ENCODE results near the gene RARG.
A peak's percentile ranks its signal among the peaks of the same experiment; 100 is the strongest.

RARG gene

DNA sequence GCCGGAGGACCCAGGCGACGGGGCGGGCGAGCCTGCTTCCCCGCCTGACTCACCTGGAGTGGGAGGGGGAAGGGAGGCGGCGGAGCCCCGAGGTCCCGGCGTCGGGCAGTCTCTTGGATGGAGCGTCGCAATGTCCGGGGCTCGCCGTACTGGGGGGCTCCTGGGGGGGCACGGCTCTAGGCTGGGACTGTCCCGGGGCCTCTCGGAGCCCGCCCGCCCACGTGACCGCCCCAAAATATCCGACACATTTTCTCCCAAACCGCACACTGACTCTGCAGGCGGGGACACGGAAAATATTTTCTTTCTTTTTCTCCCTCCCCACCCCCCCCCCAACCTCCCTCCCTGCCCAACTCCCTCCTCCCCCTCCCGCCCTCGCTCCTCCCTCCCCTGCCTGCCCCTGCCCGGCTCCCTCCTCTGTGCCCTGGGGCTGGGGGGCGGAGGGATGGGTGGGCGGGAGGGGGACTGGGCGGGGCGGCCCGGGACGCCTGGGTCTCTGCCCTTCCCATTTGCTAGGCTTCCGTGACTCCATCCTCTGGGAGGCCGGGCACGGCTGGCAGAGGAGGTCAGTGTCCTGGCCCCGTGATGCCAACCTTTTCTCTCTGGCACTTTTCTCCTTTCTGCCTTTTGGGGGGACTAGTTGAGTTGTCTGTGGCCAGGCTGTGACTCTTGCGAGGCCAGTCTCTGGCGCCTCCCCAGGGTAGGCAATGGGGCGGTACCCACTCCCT, at the start of gene RARG:
Gene RARG, minus strand, starts transcription at position 289 of the 725 bp plus-strand sequence. CDS start 4,664 bp downstream, outside the sequence.
- DNase-seq = no peak

DNA sequence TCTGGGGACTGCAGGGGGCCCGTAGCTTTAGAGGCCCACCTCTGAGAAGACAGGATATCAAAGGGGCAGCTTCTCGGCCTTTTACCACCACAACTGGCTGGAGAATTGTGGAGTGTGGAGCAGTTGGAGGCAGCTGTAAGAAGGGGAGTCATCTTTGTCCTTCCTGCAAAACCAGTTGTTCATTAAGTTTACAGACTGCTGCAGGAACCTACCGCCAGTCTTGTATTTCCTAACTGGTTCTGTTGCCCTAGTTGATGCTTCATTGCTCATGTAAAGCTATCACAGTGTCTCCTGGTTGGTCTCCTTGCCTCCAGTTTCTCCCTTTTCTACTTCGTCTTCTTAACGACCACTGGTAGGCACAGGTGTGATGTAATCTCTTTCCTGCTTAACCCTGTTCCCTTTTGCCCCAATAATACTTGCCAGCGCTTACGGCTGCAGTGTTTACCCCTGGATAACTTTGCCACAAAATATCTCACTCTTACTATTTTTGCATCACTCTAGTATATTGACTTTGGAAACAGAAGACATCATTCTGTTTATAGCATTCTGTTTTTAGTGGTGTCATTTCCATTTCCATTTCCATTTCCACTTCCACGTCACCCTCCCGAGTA, 48.0 kb upstream of the RARG start:
- DNase-seq = no peak

DNA sequence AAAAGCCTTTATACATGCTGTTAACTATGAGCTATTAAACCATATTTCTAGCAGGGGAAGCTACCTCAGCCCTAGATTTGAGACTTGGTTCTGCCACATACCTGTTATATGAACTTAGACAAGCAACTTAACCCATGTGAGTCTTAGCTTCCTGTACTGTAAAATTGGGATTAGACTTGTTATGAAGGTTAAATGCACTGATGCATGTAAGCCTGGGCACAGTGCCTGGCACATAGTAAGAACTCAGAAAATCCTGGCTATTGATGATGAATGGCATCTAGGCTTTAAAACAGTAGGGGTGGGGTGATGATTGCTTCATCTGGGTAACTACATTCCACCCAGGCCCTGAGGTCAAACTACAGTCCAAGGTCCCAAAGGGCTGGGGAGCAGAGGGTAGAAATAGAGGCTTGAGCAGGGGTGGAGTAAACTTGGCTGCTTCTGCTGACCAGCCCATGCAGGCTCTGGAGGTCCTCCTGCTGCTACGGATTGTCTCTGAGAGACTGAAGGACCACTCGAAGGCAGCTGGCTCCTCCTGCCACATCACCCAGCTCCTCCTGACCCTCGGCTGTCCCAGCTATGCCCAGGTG, 47.4 kb upstream of the RARG start:
- DNase-seq = no peak

DNA sequence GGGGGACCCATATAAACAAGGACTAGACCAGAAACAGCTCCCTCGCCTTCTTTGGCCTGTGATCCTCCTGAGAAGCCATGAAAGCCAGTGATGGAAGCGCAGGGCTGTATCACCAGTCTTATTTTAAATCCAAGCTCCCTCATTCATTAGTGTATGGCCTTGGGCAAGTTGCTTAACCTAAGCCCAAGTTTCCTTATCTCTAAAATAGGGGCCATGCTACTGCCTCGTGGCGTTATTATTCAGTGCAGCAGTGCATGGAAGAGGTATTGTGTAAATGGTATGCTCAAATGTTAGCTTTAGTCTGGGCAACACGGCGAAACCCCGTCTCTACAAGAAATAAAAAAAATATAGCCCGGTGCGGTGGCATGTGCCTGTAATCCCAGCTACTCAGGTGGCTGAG, 46.0 kb upstream of the RARG start:
- DNase-seq = no peak

DNA sequence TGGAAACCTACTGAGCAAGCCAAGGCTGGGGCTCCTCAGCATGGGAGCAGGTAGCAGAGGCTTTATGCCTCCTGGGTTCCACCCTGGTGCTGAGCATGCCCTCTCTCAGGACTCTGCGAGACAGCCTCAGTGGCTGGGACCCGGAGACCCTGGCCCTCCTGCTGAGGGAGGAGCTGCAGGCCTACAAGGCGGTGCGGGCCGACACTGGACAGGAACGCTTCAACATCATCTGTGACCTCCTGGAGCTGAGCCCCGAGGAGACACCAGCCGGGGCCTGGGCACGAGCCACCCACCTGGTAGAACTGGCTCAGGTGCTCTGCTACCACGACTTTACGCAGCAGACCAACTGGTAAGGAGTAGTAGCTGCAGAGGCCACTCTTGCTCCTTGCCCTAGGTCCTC, 44.5 kb upstream of the RARG start:
- no peak for DNase-seq

DNA sequence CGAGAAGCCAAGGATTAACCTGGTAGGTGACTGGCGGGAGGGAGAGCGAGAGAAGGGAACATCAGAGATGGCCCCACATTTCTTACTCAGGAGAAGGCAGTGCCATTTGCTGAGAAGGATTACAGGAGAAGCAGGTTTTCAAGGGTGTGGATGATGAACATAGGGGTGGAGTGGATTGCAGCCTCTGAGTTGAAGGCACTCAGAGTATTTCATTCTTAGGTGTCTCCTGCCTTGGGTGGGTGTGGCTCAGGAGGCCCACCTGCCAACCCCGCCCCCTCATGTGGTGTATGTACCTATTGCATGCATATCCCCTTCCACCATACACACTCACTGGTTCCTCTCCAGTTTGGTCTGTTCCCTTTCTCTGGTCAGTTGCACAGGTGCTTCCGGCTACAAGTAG, 42.4 kb upstream of the RARG start:
- DNase-seq = no peak

DNA sequence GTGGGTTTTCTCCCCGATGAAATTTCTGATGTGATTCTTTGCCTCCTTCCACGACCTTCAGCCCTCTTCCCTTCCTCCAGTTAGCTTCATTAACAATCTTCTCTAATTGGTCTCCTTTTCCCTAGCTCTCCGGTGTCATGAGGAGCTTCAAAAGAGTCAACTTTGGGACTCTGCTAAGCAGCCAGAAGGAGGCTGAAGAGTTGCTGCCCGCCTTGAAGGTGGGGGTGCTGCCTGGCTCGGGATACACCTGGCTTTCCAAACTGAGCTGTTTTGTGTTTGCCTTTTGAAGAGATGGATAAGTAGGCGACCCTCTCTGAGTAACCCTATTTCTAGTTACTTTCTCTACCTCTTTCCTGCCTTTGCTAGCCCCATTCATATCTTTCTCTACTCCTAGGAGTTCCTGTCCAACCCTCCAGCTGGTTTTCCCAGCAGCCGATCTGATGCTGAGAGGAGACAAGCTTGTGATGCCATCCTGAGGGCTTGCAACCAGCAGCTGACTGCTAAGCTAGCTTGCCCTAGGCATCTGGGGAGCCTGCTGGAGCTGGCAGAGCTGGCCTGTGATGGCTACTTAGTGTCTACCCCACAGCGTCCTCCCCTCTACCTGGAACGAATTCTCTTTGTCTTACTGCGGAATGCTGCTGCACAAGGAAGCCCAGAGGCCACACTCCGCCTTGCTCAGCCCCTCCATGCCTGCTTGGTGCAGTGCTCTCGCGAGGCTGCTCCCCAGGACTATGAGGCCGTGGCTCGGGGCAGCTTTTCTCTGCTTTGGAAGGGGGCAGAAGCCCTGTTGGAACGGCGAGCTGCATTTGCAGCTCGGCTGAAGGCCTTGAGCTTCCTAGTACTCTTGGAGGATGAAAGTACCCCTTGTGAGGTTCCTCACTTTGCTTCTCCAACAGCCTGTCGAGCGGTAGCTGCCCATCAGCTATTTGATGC, 36.9 kb upstream of the RARG start:
- no peak for DNase-seq

DNA sequence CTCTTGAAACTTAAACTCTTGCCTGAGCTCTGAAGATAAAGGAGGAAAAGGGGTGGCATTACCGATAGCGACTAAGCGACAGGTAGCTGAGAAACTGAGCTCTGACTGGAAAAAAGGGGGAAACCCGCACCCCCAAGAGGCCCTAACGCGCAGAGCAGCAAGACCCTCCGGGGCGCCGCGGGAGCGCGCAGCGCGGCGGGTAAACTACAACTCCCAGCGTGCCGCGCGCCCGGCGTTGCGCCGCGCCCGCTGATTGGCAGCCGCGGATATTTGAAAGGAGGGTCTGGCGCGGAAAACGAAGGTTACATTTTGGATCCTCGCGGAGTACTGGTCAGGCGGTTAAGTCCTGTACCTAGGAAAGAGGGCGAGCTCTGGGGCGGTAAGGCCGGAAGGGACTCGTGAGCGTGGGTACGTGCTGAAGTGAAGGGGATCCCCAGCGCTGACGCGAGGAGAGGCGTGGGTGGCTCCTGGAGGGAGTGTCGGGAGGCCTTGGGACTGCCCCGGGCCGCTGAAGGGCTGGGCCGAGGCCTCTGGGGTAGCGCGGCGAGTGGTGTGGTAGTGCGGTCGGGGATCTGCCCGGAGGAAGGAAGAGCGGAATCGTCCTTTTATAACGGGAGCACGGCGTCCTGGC, 36.1 kb upstream of the RARG start, which contains the start of gene ESPL1:
Gene ESPL1, plus strand, starts transcription at position 301 of the 631 bp plus-strand sequence. CDS start 468 bp downstream, outside the sequence.
- DNase-seq = peak; percentile 66 to 72

DNA sequence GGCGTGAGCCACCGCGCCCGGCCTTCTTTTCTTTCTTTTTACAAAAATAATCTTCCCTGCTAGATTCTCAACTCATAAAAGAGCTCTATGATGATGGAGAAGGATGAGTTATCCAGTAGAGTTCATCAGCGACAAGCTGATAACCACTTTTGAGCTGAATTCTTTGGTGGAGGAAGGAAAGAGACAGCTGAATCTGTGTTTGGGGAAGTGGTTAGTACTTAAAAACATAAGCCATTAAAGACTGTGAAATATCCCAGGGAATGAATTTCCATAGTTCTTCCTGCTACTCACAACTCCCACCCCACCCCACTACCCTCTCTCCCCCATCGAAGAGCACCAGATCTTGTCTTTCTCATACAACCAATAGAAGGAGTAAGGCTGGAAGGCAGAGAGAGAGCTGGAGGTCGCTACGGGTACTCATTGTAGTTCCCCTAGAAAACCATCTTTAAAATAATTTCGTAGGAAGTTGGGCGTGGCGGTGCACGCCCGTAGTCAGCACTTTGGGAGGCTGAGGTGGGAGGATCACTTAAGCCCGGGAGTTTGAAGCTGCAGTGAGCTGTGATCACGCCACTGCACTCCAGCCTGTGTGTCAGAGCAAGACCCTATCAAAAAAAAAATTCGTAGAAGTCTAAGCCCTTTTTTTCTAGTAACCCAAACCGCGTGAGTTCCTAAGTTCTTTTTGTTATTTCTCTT, 35.4 kb upstream of the RARG start:
- DNase-seq = no peak

DNA sequence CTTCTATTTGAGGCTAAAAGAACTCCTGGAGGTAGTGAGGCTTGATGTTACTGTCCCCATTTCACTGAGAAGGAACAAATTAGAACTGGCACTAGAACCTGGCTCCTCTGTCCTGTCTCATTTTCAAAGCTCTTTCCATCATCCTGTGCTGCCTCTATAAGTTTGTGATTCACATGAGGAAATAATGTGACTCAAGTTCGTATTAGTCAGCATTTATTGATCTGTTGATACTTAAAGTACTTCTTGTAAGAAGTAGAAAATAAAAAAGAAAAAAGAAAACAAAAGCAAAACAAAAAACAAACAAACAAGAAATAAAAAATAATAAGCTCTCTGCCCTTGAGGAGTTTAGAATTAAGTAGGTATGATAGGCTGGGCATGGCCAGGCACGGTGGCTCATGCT, 33.8 kb upstream of the RARG start:
- no peak for DNase-seq

DNA sequence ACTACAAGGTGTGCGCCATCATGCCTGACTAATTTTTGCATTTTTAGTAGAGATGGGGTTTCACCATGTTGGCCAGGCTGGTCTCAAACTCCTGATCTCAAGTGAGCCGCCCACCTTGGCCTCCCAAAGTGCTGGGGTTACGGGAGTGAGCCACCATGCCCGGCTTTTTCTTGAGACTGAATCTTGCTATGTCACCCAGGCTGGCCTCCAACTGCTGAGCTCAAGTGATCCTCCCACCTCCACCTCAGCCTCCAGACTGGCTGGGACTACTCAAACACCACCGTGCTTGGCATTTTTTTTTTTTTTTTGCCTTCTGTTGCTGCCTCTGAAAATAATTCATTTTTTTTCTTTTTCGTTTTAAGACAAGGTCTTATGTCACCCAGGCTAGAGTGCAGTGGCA, 27.9 kb upstream of the RARG start:
- no peak for DNase-seq

DNA sequence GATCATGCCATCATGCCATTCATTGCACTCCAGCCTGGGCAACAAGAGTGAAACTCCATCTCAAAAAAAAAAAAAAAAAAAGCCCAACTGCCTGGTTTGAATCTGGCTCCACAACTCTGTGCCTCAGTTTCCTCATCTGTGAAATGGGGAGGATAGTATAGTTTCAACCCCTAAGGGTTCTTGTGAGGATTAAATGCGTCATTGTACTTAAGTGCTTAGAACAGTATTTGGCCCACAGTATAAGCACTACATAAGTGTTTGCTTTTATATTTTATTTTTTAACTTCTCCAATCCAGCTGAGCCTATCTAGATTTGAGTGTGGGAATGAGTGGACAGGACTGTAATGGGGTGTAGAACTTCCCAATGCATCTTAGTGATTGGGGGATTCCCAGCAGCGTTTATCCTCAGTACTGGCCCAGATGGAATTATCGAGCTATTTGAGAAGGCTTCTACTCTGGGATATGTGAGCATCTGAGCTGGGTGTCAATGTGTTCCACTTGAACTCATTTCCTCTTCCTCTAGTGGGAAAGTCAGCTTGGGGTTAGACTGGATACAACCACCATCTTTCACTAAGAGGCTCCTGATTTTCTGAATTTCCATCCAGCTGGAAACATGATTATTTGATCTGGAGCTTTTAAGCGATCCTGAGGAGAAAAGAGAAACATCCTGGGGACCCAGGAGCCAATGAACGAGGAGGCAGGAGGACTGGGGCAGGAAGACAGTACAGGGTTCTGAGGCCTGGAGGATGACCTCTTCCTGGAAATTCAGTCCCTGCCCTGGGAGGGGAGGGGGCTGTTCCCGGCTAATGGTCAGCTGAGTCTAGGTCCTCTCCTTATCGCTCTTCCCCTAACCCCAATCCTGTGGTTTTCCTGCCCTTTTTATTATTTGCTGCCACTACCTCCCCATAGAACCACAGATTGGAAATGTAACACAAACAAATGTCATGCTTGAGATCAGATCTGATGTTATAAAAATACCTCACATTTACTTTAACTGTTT, 26.8 kb upstream of the RARG start:
- peak in 1 of 2 experiments; percentile 10 for DNase-seq

DNA sequence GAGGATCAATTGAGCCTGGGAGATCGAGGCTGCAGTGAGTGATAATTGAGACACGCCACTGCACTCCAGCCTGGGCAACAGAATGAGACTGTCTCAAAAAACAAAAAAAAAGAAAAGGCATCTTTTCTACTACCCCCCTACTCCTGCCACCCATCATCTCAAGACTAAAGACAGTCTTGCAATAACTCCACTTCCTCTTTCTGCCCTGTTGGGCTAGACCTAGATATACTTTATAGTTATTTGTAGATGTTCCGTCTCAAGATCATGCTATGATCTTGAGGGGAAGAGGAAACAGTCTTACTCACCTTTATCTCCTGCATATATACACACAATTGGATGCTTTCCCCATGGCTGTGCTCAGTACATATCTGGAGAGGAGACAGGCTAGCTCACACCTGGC, 24.0 kb upstream of the RARG start:
- no peak for DNase-seq

DNA sequence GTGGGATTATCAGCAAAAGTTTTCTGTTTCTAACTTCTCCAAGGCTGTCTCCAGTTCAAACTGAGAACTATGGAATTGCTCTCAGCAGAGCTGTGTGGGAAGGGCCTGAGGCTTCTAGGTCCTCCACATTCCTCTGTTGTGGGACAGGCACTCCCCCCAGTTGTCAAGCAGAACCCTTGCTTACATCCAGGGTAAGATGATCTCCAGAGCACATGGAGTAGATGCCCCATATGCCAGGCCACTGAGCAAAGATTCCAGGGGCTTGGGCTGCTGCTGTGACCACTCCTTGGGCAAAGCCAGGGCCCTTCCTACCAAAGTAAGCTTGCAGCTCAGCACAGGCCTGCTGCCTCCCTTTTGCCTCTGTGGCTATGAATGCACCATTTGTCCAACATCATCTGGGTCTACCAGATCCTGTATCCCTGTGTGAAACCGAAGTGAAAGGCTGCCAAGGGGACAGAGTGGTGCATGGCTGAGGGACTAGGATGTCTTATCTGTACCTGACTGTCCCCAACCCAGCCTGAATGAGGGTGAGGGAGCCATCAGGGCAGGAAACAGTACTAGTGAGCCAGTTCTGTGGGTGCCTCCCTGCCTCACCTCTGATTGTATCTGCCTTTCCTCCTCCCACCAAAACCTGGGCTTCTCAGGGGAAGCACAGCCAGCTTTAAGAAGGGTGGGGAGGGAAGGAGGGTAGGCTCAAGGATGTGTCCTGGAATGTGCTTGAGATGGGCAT, 23.0 kb upstream of the RARG start:
- no peak for DNase-seq

DNA sequence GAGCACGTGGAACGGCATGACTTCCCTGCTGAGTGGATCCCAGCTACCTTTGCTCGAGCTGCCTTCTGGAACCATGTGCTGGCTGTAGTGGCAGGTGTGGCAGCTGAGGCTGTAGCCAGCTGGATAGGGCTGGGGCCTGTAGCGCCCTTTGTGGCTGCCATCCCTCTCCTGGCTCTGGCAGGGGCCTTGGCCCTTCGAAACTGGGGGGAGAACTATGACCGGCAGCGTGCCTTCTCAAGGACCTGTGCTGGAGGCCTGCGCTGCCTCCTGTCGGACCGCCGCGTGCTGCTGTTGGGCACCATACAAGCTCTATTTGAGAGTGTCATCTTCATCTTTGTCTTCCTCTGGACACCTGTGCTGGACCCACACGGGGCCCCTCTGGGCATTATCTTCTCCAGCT, 21.3 kb upstream of the RARG start:
- DNase-seq = no peak

DNA sequence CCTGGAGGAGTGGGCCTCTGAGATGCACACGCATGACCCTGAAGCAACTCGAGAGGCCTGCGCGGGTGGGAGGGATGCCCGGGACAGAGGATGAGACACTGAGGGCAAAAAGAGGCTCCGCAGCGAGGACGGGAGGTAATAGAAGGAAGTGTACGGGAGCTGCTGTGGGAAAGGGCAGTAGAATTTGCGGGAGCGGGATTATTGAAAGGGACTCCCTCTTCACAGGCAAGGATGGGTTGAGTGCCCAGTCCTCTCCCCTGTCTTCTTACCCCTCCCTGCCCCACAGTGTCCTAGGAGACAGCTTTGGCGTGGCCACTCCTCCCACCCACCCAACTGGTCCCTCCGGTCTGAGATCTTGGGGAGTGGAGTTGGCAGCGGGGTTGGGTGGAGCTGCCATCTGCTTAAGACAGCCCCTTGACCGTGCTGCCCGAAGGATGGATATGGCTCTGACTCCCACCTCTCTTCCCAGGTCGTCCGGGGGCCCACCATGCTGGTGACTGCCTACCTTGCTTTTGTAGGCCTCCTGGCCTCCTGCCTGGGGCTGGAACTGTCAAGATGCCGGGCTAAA, 20.4 kb upstream of the RARG start:
- peak in 1 of 2 experiments; percentile 36 for DNase-seq

DNA sequence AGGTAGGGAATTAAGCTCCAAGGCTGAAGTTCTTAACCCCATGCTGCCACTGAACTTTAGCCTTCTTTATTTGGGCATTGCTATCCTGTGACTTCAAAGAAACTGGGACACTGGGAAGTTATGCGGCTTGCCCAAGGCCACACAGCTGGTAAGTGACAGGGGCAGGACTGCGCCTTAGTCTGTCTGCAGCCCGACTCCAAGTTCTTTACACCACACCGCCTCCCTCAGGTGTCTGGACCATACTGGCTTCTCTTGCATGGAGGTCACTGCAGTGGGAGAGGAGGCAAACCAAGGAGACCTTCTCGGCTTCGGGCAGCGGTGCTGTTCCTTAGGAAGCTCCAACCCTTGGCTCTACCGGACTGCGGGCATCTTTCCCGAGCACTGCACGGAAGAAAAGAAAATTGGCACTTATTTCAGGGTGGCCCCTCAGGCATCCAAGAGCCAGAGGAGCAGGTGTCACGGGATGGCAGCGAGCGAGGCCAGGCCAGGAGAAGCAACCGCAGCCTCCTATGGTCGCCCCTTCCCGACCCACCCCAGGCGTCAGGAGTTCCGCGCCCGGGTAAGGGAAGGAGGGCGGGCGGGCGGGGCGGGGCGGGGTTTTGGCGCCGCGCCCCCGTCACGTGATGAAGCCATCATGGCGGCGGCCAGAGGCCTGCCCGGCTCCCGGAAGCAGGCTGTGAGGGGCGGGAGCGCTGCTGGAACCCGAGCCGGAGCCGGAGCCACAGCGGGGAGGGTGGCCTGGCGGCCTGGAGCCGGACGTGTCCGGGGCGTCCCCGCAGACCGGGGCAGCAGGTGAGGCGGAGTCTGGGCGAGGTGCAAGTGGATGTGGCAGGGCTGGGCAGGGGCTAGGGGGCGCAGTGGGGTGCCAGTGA, 19.7 kb upstream of the RARG start:
- DNase-seq = peak; percentile 43 to 75

DNA sequence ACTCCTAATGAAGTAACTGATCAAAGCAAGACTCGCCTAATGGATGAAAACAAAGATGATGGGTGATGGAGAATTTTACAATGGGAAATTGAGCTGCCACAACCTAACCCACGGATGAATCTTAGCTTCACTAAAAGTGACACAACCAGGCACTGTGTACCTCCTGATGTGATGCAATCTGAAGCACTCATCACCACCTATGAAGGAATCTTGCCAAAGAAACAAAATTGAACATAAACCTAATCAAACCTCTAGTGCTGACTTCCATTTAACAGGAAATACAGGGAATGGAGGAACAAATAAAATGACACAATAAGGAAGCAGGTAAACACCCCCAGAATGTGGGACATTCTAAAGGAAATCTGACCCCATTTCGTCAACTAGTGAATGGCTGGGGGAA, 13.3 kb upstream of the RARG start:
- DNase-seq = no peak

DNA sequence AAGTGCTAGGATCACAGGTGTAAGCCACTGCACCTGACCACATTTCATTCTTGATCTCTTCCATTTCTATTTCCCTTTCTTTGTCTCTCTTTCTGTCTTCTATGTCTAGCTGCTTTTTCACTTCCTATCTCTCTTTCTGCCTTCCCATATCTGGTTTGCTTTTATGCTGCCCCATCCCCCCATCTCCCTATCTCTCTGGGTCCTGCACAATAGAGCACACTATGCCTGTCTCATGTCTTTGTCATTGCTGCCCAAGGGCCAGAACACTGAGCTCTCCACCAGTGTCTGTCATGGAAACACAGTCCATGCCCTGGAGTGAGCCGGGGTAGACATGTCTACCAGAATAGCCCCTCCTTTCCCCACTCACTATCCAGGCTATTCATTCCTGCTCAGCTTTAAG, 12.3 kb upstream of the RARG start:
- DNase-seq = no peak
